Measurements from ENCODE around the gene GPR45. TPM values are rescaled to one million over a fixed set of nuclear protein-coding genes. Genes with fewer than 3 reads are reported as not detected.
A peak's percentile ranks its signal among the peaks of the same experiment; 100 is the strongest.

GPR45 gene
- total RNA-seq, 1 donor from 2014 or later: not detected

- intact Hi-C loops (cut with DNase I): no loop called here
- Histone ChIP-seq H3K4me1 (no peaks in the 10 kb centered on the region), H3K9me3 (no peaks in the 10 kb centered on the region), H3K27ac (no peak overlapping the region), H3K27me3 (no peaks in the 10 kb centered on the region), H3K4me3 (no peak overlapping the region), H3K36me3 (peaks cover 5 to 77% of the 10 kb centered on the region in 2 donors)
- no peak for DNase-seq (ENCODE audit: extremely low spot score in 2 of 2)
- TF ChIP-seq POLR2AphosphoS5 (IDR thresholded peaks at IDR 0.05; ENCODE audit: insufficient read depth in 1 of 2, low read depth in 1 of 2) (no peak), POLR2A (IDR thresholded peaks at IDR 0.05) (no peak), CTCF (IDR thresholded peaks at IDR 0.05) (no peak)
Observed at GRCh38 chr2:105274046-105274445, 32.5 kb downstream of the GPR45 start.

GRCh38 chr2:105278654-105279053 lies 37.1 kb downstream of the GPR45 start:
- intact Hi-C loops (cut with DNase I): no loop called here
- no peak for DNase-seq (ENCODE audit: extremely low spot score in 2 of 2)
- no peaks in the 10 kb centered on the region for H3K4me1 ChIP-seq
- H3K4me3 ChIP-seq: no peak overlapping the region
- H3K27me3 ChIP-seq: no peaks in the 10 kb centered on the region
- H3K27ac ChIP-seq: no peak overlapping the region
- peaks cover 0 to 74% of the 10 kb centered on the region in 2 donors for H3K36me3 ChIP-seq
- no peaks in the 10 kb centered on the region for H3K9me3 ChIP-seq
- no peak for TF ChIP-seq POLR2AphosphoS5 (IDR thresholded peaks at IDR 0.05; ENCODE audit: insufficient read depth in 1 of 2, low read depth in 1 of 2)
- no peak for TF ChIP-seq CTCF (IDR thresholded peaks at IDR 0.05)
- TF ChIP-seq POLR2A (IDR thresholded peaks at IDR 0.05): no peak

GRCh38 chr2:105279126-105279525 lies 37.6 kb downstream of the GPR45 start:
- Histone ChIP-seq H3K4me3 (no peak overlapping the region), H3K27me3 (no peaks in the 10 kb centered on the region), H3K9me3 (no peaks in the 10 kb centered on the region), H3K27ac (no peak overlapping the region), H3K36me3 (peaks cover 0 to 75% of the 10 kb centered on the region in 2 donors), H3K4me1 (no peaks in the 10 kb centered on the region)
- intact Hi-C loops (cut with DNase I): no loop called here
- no peak for DNase-seq (ENCODE audit: extremely low spot score in 2 of 2)
- TF ChIP-seq CTCF (IDR thresholded peaks at IDR 0.05) (no peak), POLR2AphosphoS5 (IDR thresholded peaks at IDR 0.05; ENCODE audit: insufficient read depth in 1 of 2, low read depth in 1 of 2) (no peak), POLR2A (IDR thresholded peaks at IDR 0.05) (no peak)

- Histone ChIP-seq H3K4me1 (no peaks in the 10 kb centered on the region), H3K27ac (no peak overlapping the region), H3K9me3 (no peaks in the 10 kb centered on the region), H3K4me3 (no peak overlapping the region), H3K27me3 (no peaks in the 10 kb centered on the region), H3K36me3 (peaks cover 0 to 75% of the 10 kb centered on the region in 2 donors)
- intact Hi-C loops (cut with DNase I): no loop called here
- TF ChIP-seq CTCF (IDR thresholded peaks at IDR 0.05) (no peak), POLR2A (IDR thresholded peaks at IDR 0.05) (no peak)
- peak in 1 of 2 donors; percentile 67 for DNase-seq (ENCODE audit: extremely low spot score in 2 of 2)
Observed at GRCh38 chr2:105280281-105280680, 38.7 kb downstream of the GPR45 start.

GRCh38 chr2:105283532-105283931 lies 42.0 kb downstream of the GPR45 start:
- no peak for DNase-seq (ENCODE audit: extremely low spot score in 2 of 2)

More at GRCh38 chr2:105283532-105283931, 42.0 kb downstream of the GPR45 start:
- Histone ChIP-seq H3K36me3 (peaks cover 0 to 55% of the 10 kb centered on the region in 2 donors), H3K9me3 (no peaks in the 10 kb centered on the region), H3K4me1 (no peaks in the 10 kb centered on the region), H3K4me3 (no peak overlapping the region), H3K27me3 (no peaks in the 10 kb centered on the region), H3K27ac (no peak overlapping the region)
- intact Hi-C loops (cut with DNase I): no loop called here
- TF ChIP-seq CTCF (IDR thresholded peaks at IDR 0.05): no peak
- no peak for TF ChIP-seq POLR2A (IDR thresholded peaks at IDR 0.05)
- no peak for TF ChIP-seq POLR2AphosphoS5 (IDR thresholded peaks at IDR 0.05; ENCODE audit: insufficient read depth in 1 of 2, low read depth in 1 of 2)
